Measurements from ENCODE around the gene PHACTR3.
A peak's percentile ranks its signal among the peaks of the same experiment; 100 is the strongest.

The PHACTR3 gene

GRCh38 chr20:59737816-59738215 lies 133.5 kb downstream of the PHACTR3 start:
- DNase-seq, result no peak

- no peak for DNase-seq
Observed at GRCh38 chr20:59738851-59739250, 134.5 kb downstream of the PHACTR3 start.

- no peak for DNase-seq
Observed at GRCh38 chr20:59740621-59741020, 136.3 kb downstream of the PHACTR3 start.

GRCh38 chr20:59741073-59741472 lies 136.7 kb downstream of the PHACTR3 start:
- no peak for DNase-seq

- no peak for DNase-seq
Observed at GRCh38 chr20:59742351-59743095, 138.2 kb downstream of the PHACTR3 start.

GRCh38 chr20:59743308-59743707 lies 139.0 kb downstream of the PHACTR3 start:
- no peak for DNase-seq

GRCh38 chr20:59743767-59744485 lies 139.6 kb downstream of the PHACTR3 start:
- DNase-seq, result no peak

GRCh38 chr20:59744756-59745155 lies 140.4 kb downstream of the PHACTR3 start:
- no peak for DNase-seq

GRCh38 chr20:59745201-59745600 lies 140.9 kb downstream of the PHACTR3 start:
- DNase-seq, result no peak

- DNase-seq, result no peak
Observed at GRCh38 chr20:59745716-59746115, 141.4 kb downstream of the PHACTR3 start.

GRCh38 chr20:59746155-59746554 lies 141.8 kb downstream of the PHACTR3 start:
- no peak for DNase-seq

GRCh38 chr20:59747671-59748515 lies 143.6 kb downstream of the PHACTR3 start:
- no peak for DNase-seq

- no peak for DNase-seq
Observed at GRCh38 chr20:59748619-59749191, 144.4 kb downstream of the PHACTR3 start.

- DNase-seq, result no peak
Observed at GRCh38 chr20:59749301-59749700, 145.0 kb downstream of the PHACTR3 start.

- no peak for DNase-seq
Observed at GRCh38 chr20:59750209-59750840, 146.0 kb downstream of the PHACTR3 start.

GRCh38 chr20:59751075-59751711 lies 146.9 kb downstream of the PHACTR3 start:
- DNase-seq, result peak; percentile 8

- DNase-seq, result peak; percentile 3
Observed at GRCh38 chr20:59752101-59752586, 147.8 kb downstream of the PHACTR3 start.

- no peak for DNase-seq
Observed at GRCh38 chr20:59752704-59753460, 148.5 kb downstream of the PHACTR3 start.

- DNase-seq, result no peak
Observed at GRCh38 chr20:59753836-59754235, 149.5 kb downstream of the PHACTR3 start.

GRCh38 chr20:59754551-59754950 lies 150.2 kb downstream of the PHACTR3 start:
- no peak for DNase-seq

GRCh38 chr20:59756241-59756640 lies 151.9 kb downstream of the PHACTR3 start:
- DNase-seq, result no peak
